Fibroblast of lung (primary cell): ENCODE data around the gene CCR7.

Experiments
- EZH2 ChIP-seq: IDR thresholded peaks from 2 replicates; pipeline ENCODE4 v1.5.1; 2012; ENCODE audit warnings: low read length, control low read depth, mild to moderate bottlenecking; ENCODE audit errors: missing control alignments
- TF ChIP-seq, protein P1 (sequence below), 2 donors: IDR thresholded peaks in 1 of 2; conservative IDR thresholded peaks in 1 of 2; 1 replicate in 1 of 2; 2 replicates in 1 of 2; pipeline ENCODE4 v1.5.1; 2011 to 2012; ENCODE audit warnings: low read length in 2 of 2, control low read depth in 1 of 2, inconsistent platforms in 1 of 2, low read depth in 1 of 2, mild to moderate bottlenecking in 1 of 2

DNA sequence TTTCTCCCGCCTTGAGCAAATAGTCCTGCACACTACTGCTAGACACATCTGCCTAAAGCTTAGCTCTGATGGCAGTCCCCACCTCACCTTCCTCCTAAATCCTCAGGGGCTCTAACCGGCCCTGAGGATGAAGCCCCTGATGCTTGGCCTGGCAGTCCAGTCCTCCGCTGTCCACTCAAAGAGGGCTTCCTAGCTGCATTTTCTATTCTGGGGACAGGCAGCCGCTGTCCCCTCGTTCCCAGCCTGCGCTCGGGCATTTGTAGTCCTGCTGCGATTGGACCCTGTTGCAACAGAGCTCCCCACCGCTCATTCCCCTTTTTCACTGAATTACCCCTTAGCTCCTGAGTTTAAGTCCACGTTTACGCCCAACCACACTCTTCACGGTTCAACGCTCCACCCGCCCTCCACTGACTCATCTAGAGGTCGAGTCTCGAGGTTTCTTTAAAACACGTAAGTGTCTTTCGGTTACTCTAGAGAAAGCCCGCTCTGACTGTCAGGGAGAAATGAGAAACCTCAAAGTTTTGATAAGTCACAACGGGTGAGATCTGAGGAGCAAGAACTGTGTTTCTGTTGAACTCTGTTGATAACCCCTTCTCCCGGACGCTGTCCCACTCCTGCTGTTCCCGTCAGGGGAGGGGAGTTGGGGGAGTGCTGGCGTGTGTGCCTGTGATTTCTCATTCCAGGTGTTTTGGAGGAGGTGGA, 4.5 kb downstream of the CCR7 start:
- TF ChIP-seq, protein P1, sequence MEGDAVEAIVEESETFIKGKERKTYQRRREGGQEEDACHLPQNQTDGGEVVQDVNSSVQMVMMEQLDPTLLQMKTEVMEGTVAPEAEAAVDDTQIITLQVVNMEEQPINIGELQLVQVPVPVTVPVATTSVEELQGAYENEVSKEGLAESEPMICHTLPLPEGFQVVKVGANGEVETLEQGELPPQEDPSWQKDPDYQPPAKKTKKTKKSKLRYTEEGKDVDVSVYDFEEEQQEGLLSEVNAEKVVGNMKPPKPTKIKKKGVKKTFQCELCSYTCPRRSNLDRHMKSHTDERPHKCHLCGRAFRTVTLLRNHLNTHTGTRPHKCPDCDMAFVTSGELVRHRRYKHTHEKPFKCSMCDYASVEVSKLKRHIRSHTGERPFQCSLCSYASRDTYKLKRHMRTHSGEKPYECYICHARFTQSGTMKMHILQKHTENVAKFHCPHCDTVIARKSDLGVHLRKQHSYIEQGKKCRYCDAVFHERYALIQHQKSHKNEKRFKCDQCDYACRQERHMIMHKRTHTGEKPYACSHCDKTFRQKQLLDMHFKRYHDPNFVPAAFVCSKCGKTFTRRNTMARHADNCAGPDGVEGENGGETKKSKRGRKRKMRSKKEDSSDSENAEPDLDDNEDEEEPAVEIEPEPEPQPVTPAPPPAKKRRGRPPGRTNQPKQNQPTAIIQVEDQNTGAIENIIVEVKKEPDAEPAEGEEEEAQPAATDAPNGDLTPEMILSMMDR (conservative IDR thresholded peaks at IDR 0.05 in 1 of 2, IDR thresholded peaks at IDR 0.05 in 1 of 2; ENCODE audit: low read depth in 1 of 2, low read length in 2 of 2): no peak
- TF ChIP-seq EZH2: no peak
